Transverse colon (tissue), 4 donors: ENCODE results near the gene COMMD1. TPM values are rescaled to one million over a fixed set of nuclear protein-coding genes. Genes with fewer than 3 reads are reported as not detected.
"Not testable (repeated sequence)": the region's sequence is repeated elsewhere in the genome, so short reads cannot be mapped to it uniquely, and the experiment has no call there.

Experiments used
- DNase-seq: peaks from one replicate; pipeline ENCODE4 v3.0.0-alpha.2; 2019
- H3K27ac ChIP-seq, 4 donors: fragments of 200-600 bp; sonication (generic); 2 replicates each; pipeline ENCODE4 v1.5.1; 2016 to 2018; ENCODE audit warnings: inconsistent platforms in 4 of 4
- H3K27me3 ChIP-seq: fragments of 200-600 bp; sonication (generic); 2 replicates; pipeline ENCODE4 v1.5.1; 2017; ENCODE audit warnings: inconsistent platforms
- H3K36me3 ChIP-seq, 4 donors: fragments of 200-600 bp; sonication (generic); 2 replicates each; pipeline ENCODE4 v1.5.1; 2017 to 2019; ENCODE audit warnings: inconsistent platforms in 4 of 4
- H3K4me1 ChIP-seq, 4 donors: fragments of 200-600 bp; sonication (generic); 2 replicates each; pipeline ENCODE4 v1.5.1; 2017 to 2020; ENCODE audit warnings: inconsistent platforms in 4 of 4
- H3K4me3 ChIP-seq, 4 donors: fragments of 200-600 bp; sonication (generic); 1 replicate in 1 of 4; 2 replicates in 3 of 4; pipeline versions ENCODE4 v1.5.1 to v1.6.1; 2017 to 2019; ENCODE audit warnings: inconsistent platforms in 4 of 4
- H3K9me3 ChIP-seq, 2 donors: fragments of 200-600 bp; sonication (generic); 2 replicates each; pipeline ENCODE4 v1.5.1; 2017 to 2019; ENCODE audit warnings: inconsistent platforms in 2 of 2
- EP300 ChIP-seq: sonication (generic); formaldehyde crosslinking; IDR thresholded peaks from one replicate; pipeline ENCODE4 v1.6.1; 2017; ENCODE audit warnings: antibody characterized with exemption, low read depth
- POLR2A ChIP-seq: fragments of 450-650 bp; IDR thresholded peaks from one replicate; pipeline ENCODE4 v1.6.1; 2016; ENCODE audit warnings: antibody characterized with exemption, mild to moderate bottlenecking, moderate library complexity
- POLR2AphosphoS5 ChIP-seq, 3 donors: sonication (generic); formaldehyde crosslinking; IDR thresholded peaks; one replicate each; pipeline ENCODE4 v1.6.1; 2016; ENCODE audit warnings: antibody characterized with exemption in 3 of 3
- WGBS, 2 donors: methylation state at CpG; one replicate each; pipeline ENCODE4 v1.1.5; 2018; ENCODE audit warnings: low coverage in 1 of 2; 5-methylcytosine and 5-hydroxymethylcytosine counted together
- in situ Hi-C, 4 donors: fragments of 200-750 bp; cut with MboI; loops; one replicate each; pipeline versions ENCODE4 v1.15.0 to v1.15.1; 2017; ENCODE audit warnings: low sequenced_read_pairs in 3 of 4, low pct_ligation_motif_present in 1 of 4, low pct_unique_long_range_greater_than_20kb in 1 of 4
- intact Hi-C: fragments of 100-400 bp; cut with DNase I; formaldehyde crosslinking; loops from one replicate; pipeline ENCODE4 v1.15.1; 2023; ENCODE audit warnings: low total_unique reads
- total RNA-seq, 4 donors: library from RNA; depleted of rRNA; stranded (reverse); fragments of >200 nt; gene quantifications; one replicate each; pipeline ENCODE4 v1.1.0, GENCODE V29; 2016
- TF ChIP-seq, protein P1 (sequence below), 5 experiments: fragments of 200-600 bp in 3 of 5; fragments of 450-650 bp in 2 of 5; sonication (generic) in 3 of 5; IDR thresholded peaks; 1 replicate in 2 of 5; 2 replicates in 3 of 5; pipeline ENCODE4 v1.5.1; 2016 to 2017; ENCODE audit warnings: antibody characterized with exemption in 5 of 5, inconsistent platforms in 3 of 5, mild to moderate bottlenecking in 2 of 5, moderate library complexity in 1 of 5

Gene COMMD1
- total RNA-seq, 4 donors from 2014 or later = 28.9 to 61.0 (median 36.8) TPM

GRCh38 chr2:62143696-62144095 lies 238.2 kb downstream of the COMMD1 start:
- in situ Hi-C loops = no loop called here
- H3K36me3 ChIP-seq = no peaks in the 10 kb centered on the region
- no peak for DNase-seq

DNA sequence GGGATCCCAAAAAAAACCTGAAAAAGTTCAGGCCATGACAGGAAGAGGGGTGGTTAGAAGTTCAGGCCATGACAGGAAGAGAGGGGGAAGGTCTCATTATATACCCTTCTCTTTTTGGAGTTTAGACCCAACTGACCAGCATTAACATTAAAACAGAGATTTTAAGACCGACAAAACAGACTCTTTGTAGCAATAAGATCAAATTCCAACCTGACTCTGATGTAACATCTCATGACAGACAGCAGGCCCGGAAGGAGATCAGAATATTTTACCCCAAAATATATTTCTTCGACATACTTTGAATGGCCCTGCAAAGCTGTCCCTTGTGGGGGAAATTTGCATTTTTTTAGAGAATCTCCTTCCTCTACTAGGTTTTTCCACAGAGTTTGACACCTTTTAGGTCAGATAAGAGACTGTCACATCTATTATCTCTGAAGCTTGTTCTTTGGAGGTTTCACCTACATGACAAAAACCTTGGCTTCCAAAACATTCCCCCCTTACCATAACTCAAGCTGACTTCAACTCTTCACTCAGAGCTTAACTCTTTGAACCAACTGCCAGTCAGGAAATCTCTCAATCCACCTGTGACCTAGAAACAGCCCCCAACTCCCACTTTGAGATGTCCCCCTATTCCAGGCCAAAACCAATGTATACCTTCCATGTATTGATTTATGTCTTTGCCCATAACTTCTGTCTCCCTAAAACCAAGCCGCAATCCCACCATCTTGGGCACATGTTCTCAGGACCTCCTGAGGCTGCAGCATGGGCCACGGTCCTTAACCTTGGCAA lies 239.4 kb downstream of the COMMD1 start:
- intact Hi-C loops = no loop called here
- TF ChIP-seq EP300 = no peak
- no peak for TF ChIP-seq POLR2A
- TF ChIP-seq, protein P1, sequence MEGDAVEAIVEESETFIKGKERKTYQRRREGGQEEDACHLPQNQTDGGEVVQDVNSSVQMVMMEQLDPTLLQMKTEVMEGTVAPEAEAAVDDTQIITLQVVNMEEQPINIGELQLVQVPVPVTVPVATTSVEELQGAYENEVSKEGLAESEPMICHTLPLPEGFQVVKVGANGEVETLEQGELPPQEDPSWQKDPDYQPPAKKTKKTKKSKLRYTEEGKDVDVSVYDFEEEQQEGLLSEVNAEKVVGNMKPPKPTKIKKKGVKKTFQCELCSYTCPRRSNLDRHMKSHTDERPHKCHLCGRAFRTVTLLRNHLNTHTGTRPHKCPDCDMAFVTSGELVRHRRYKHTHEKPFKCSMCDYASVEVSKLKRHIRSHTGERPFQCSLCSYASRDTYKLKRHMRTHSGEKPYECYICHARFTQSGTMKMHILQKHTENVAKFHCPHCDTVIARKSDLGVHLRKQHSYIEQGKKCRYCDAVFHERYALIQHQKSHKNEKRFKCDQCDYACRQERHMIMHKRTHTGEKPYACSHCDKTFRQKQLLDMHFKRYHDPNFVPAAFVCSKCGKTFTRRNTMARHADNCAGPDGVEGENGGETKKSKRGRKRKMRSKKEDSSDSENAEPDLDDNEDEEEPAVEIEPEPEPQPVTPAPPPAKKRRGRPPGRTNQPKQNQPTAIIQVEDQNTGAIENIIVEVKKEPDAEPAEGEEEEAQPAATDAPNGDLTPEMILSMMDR (IDR thresholded peaks at IDR 0.05) = no peak
- no peak for TF ChIP-seq POLR2AphosphoS5 (IDR thresholded peaks at IDR 0.05)
- WGBS, 2 donors = 96 to 100% methylated on average over 4 to 5 of the region's 5 CpGs
- Histone ChIP-seq H3K27me3 (no peaks in the 10 kb centered on the region), H3K36me3 (no peaks in the 10 kb centered on the region), H3K4me3 (no peak overlapping the region), H3K4me1 (no peaks in the 10 kb centered on the region), H3K27ac (no peak overlapping the region), H3K9me3 (no peaks in the 10 kb centered on the region)
- DNase-seq = no peak
- in situ Hi-C loops = no loop called here

More at GRCh38 chr2:62143696-62144095, 238.2 kb downstream of the COMMD1 start:
- no peaks in the 10 kb centered on the region for H3K4me1 ChIP-seq
- no peaks in the 10 kb centered on the region for H3K9me3 ChIP-seq
- TF ChIP-seq, protein P1 (IDR thresholded peaks at IDR 0.05) = no peak
- TF ChIP-seq POLR2AphosphoS5 (IDR thresholded peaks at IDR 0.05) (no peak), EP300 (no peak), POLR2A (no peak)
- intact Hi-C loops = no loop called here
- no peak overlapping the region for H3K27ac ChIP-seq
- no peaks in the 10 kb centered on the region for H3K27me3 ChIP-seq
- no peak overlapping the region for H3K4me3 ChIP-seq

GRCh38 chr2:62145478-62146100 lies 240.1 kb downstream of the COMMD1 start:
- no peak overlapping the region for H3K27ac ChIP-seq
- DNase-seq = no peak
- intact Hi-C loops (no loop called here), in situ Hi-C loops (no loop called here)
- no peaks in the 10 kb centered on the region for H3K27me3 ChIP-seq
- H3K4me1 ChIP-seq = no peaks in the 10 kb centered on the region
- WGBS, 2 donors = 83 to 100% methylated on average over 1 to 5 of the region's 5 CpGs
- H3K36me3 ChIP-seq = no peaks in the 10 kb centered on the region
- H3K9me3 ChIP-seq = no peaks in the 10 kb centered on the region
- TF ChIP-seq EP300 (no peak), POLR2A (no peak), POLR2AphosphoS5 (IDR thresholded peaks at IDR 0.05) (no peak)
- TF ChIP-seq, protein P1 (IDR thresholded peaks at IDR 0.05) = no peak
- H3K4me3 ChIP-seq = no peak overlapping the region

- H3K27ac ChIP-seq, H3K4me1 ChIP-seq, in situ Hi-C loops, intact Hi-C loops, H3K36me3 ChIP-seq, H3K4me3 ChIP-seq, H3K9me3 ChIP-seq, H3K27me3 ChIP-seq, DNase-seq: not testable (repeated sequence)
- WGBS, 2 donors = 90% methylated on average over 7 of the region's 7 CpGs; no CpG with 5 or more reads in 1 of the 2 donors
Observed at GRCh38 chr2:62146790-62147189, 241.3 kb downstream of the COMMD1 start.
